Activated CD4-positive, CD25-positive, alpha-beta regulatory T cell treated with anti-CD3 and anti-CD28 coated beads, Interleukin-2, amount 50 U/mL, for 72 hours (primary cell): Measurements from ENCODE around the gene TREX2.
A peak's percentile ranks its signal among the peaks of the same experiment; 100 is the strongest.

Source experiments
- DNase-seq: peaks from one replicate; pipeline ENCODE4 v3.0.0; 2021

Gene TREX2

GRCh38 chrX:153454901-153455550, 9.2 kb upstream of the TREX2 start:
- DNase-seq, result no peak

DNA sequence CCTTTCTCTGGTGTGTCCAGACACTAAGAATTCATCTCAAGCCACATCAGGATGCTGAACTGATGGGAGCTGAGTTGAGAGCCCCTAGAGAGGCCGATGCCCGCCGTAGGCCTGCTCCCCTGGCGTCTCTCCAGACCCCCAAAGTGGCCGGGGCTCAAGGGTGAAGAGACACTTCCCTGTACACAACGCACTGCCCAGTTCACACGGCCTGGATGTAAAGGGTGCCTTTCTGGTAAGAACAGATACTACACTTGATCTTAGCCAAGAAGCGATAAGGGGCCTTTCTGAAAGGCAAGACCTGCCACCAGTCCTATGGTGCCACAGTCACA, 5.1 kb upstream of the TREX2 start:
- no peak for DNase-seq

- no peak for DNase-seq
These were observed 4.5 kb upstream of the TREX2 start for GRCh38 chrX:153450114-153450948.

DNA sequence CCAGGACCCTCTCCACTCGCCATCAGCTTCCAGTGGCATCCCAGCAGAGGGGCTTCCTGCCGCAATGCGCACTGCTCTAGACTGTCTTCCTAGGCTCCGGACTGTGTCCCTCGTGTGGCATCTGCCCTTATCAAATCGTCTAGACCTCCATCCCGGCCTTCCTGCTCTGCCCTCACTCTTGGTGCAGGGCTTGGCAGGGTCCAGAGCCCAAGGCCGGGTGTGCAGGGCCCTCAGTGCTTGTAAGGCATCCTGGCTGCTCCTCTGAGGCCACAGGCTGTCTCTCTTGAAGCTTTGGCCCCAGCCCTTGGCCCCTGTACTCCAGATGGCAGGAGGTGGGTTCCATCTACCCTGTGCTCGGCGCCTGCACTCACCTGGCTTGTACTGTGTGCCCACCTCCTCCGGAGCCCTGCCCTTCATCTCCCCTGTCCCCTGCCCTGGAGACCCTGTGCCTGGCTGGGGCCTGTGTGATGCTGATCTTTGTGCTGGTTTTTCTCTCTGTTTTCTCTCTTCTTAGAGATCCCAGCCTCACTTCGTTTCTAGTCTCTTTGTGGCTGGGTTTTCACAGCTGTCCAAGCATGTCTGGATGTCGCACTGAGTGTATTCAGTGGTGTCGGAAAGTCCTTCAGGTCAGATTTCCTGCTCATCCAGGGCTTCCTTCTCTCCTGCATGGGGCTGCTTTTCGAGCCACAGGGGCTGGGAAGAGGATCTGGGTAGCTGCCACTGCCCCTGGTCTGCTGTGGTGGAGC, 3.7 kb upstream of the TREX2 start:
- DNase-seq, result peak; percentile 11

- DNase-seq, result no peak
These were observed 2.9 kb upstream of the TREX2 start for GRCh38 chrX:153448556-153449367.

- DNase-seq, result no peak
These were observed 1.7 kb upstream of the TREX2 start for GRCh38 chrX:153447581-153447960.

DNA sequence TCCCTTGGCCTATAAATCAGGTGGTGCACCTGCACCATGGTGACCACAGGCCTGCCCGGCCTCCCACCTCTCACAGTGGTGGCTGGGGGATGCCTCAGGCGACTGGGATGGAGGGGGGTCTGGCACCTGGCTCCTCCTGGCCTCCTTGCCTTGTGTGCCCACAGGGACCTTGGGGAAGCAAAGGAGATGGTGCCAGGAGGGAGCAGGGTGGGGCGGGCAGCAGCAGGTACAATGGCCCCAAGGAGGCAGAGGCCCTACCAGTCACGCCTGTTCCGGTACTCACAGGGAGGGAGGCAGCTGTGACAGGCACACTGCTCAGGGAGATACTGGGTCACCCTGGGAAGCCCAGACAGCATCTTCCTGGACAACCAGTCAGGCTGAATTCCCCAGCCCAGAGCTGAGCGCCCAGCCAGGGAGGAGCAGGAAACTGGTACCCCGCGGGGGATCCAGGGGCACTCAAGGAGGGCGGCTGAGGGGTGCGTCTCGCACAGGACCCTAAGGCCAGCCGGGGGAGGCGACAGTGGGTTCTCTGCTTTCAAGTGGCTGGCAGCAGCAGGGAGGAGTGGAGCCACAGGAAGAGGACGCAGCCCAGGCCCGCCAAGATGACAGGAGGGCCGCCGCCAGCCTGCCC, 1.2 kb upstream of the TREX2 start:
- DNase-seq, result no peak

DNA sequence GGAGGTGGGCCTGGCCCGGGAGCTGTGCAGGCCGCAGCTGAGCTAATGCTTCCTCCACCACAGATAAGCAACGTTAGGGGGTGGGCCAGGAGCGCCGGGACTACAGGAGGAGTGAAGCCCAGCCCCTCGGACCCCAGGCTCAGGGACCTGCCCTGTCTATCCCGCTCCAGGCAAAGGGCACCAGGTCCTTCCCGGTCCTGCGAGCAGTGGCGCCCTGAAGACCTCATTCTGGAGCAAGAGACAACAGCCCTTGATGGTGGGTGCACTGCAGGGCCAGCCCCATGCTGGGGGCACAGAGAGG, 730 bp upstream of the TREX2 start:
- DNase-seq, result no peak

GRCh38 chrX:153445106-153445855, 575 bp downstream of the TREX2 start:
- DNase-seq, result no peak

DNA sequence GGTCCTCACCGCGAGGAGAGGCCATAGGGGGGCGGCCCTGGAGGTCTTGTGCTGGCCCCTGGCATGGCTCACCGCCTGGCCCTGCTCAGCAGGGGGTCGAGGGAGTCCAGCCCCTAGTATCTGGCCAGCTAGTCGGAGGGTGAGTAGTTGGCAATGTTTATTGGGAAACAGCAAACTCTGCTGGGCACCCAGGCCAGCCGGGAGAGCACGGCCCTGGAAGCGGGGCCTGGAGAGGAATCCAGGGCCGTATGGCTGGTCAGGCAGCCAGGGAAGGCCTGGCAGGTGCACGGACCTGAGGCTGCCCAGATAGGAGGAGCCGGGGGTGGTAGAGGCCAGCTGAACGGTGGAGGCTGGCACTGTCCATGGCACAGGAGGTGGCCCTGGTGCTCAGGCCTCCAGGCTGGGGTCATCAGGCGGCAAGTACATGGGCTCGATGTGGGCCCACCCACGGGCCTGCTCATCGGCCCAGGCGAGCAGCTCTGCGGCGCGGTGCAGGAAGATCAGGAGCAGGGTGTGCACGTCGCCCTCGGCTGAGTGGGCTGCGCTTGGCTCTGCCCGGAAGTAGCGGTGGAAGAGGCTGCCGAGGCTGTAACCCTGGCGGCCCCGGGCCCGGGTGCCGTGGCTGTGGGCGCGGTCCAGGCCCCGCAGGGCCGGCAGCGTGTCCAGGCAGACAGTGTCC, 1.4 kb downstream of the TREX2 start:
- no peak for DNase-seq

DNA sequence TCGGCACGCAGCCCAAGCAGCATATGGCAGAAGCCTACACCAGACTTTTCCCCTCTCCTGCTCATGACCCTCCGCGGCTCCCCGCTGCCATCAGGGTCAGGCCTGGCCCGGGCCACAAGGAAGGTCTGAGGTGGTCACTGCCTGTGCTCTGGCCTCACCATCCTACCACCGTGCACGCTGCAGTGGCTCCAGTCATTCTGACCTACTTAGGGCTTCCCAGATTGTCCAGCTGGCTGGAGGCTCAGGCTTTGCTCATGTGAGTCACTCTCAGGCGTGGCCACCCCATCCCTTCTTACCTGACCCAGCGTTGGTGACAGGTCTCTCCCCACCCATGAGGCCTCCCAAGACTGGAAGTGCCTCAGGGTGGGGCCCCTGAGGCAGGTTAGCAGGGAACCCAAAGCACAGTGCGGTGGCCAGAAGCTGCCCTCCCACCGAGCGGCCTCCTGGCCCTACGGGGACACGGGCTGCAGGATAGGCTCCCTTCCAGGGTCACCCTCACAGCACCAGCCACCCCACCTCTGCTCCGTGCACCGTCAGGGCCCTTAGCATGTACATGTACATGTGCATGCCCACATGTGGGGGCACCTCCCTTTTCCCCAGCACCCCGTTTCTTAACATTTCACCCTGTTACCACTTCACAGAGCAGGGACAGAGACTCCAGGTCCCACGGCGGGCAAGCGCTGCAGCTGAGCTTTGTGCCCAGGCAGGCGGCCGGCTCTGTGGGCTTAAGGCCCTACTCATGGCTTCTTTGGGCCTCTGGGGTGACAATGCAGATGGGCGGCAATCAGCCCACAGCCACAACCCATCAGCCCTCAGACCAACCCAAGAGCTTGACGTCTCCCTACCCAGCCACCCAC, 2.2 kb downstream of the TREX2 start:
- no peak for DNase-seq

DNA sequence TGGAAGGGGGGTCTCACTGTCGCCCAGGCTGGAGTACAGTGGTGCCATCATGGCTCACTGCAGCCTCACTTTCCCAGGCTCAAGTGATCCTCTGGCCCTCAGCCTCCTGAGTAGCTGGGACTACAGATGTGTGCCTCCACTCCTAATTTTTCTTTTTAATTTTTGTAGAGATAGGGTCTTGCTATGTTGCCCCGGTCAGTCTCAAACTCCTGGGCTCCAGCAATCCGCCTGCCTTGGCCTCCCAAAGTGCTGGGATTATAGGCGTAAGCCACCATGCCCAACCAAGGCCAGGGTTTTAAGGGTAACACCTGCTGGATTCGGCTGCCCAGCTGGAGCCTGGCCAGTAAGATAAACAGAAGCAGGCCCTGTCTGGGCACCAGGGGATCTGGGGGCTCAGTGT, 3.4 kb downstream of the TREX2 start:
- DNase-seq, result no peak

DNA sequence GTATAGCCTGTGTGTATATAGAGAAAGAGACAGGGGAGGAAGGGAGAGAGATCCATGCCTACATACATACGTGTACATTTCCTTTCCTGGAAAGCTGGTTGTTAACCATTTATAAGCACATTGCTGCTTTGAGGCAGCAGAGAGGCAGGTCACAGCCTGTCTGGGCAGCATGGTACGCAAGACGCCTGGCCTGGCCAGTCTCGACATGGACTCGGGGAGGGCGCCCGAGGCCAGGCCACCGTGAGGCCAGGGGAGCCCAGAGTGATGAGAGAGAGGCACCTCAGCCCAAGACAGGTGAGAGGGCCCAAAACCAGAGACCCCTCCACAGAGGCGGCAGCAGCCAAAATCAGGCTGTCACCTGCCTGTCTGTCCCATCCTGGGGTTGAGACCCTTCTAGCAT, 3.9 kb downstream of the TREX2 start:
- DNase-seq, result no peak

- no peak for DNase-seq
These were observed 4.6 kb downstream of the TREX2 start for GRCh38 chrX:153441296-153441695.

GRCh38 chrX:153440556-153441135, 5.2 kb downstream of the TREX2 start:
- no peak for DNase-seq

GRCh38 chrX:153439977-153440376, 5.9 kb downstream of the TREX2 start:
- no peak for DNase-seq

DNA sequence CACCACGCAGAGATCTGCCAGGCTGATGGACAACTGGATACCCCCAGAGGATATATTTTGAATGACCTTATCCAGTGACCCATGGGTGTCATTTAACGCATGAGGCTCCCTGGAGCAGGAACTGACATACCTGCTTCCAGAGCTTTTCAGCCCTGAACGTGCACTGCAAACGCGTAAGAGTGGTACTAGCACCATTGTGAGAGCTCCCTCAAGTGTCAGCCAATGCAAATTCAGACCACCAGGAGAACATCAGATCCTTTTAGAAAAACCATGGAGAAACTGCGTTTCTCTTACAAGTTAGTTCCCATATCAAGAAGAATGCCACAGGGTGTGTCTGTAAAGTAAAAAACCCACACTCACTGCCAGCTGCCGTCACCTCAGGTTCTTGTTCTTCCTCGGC, 7.3 kb downstream of the TREX2 start:
- no peak for DNase-seq

DNA sequence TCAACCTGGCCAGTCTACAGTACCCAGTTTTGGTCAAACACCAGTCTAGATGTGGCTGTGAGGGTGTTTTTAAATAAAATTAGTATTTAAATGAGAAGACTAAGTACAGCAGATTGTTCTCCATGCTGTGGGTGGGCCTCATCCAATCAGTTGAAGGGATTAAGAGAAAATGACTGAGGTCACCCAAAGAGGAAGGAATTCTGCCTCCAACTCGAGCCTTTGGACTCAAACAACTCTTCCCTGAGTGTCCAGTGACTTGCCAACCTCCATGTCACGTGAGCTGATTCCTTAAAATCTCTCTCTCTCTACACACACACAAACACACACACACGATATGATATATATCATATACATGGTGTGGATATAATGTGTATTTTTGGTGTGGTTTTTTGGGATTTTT, 10.0 kb downstream of the TREX2 start:
- no peak for DNase-seq

GRCh38 chrX:153434801-153435200, 11.1 kb downstream of the TREX2 start:
- DNase-seq, result no peak

DNA sequence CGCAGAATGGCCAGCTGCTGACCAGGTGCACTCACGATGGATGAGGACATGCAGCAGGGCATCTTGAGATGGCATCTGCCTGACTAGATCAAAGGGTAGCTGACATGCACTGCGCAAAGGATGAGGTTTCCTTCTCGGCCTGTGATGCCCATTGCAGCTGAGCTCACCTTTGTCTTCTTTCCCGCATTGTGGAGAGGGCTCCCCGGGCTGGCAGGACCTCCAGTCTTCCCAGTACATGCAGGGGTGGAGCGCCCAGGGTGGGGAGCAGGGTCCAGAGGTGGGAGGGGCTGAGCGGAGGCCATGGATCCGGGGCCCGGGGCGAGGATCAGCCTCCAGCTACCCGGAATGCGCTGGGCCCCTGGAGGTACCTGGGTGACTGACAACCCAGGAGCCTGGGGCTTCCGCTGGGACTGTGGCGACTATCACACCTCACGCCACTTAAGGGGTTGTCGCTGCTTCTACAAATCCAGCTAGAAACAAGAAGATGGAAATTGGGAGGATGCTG, 12.0 kb downstream of the TREX2 start:
- no peak for DNase-seq
